Activated T-helper 2 cell treated with anti-CD3 and anti-CD28 coated beads, Interferon-gamma antibody, Interleukin-2, Interleukin-4, amounts not matched to agents 10 μg/mL and 5 μg/mL and 100 μg/mL, durations not matched to agents 14 hours and 24 hours and 36 hours (primary cell): Measurements from ENCODE around the gene AGAP1. TPM values are rescaled to one million over a fixed set of nuclear protein-coding genes. Genes with fewer than 3 reads are reported as not detected.
A peak's percentile ranks its signal among the peaks of the same experiment; 100 is the strongest.

Source experiments
- DNase-seq: peaks from one replicate; pipeline ENCODE4 v3.0.0; 2021; ENCODE audit warnings: low spot score
- H3K27ac Mint-ChIP-seq: one replicate; pipeline ENCODE4 v1.8.0; 2021; ENCODE audit warnings: mixed read lengths
- H3K27me3 Mint-ChIP-seq: one replicate; pipeline ENCODE4 v1.8.0; 2021; ENCODE audit warnings: low read depth, mixed read lengths
- H3K36me3 Mint-ChIP-seq: one replicate; pipeline ENCODE4 v1.8.0; 2021; ENCODE audit warnings: low read depth, mixed read lengths
- H3K4me1 Mint-ChIP-seq: one replicate; pipeline ENCODE4 v1.8.0; 2021; ENCODE audit warnings: low read depth, mixed read lengths
- H3K4me3 Mint-ChIP-seq: one replicate; pipeline ENCODE4 v1.8.0; 2021; ENCODE audit warnings: low read depth, mild to moderate bottlenecking, moderate library complexity, mixed read lengths
- H3K9me3 Mint-ChIP-seq: one replicate; pipeline ENCODE4 v1.8.0; 2021; ENCODE audit warnings: mixed read lengths
- intact Hi-C: fragments of 100-400 bp; cut with micrococcal nuclease; formaldehyde crosslinking; loops from one replicate; pipeline ENCODE4 v1.15.1; 2023
- total RNA-seq: library from RNA; stranded (reverse); gene quantifications from 2 replicates; pipeline ENCODE4 v1.2.3, GENCODE V29; 2022

AGAP1 gene
- total RNA-seq, 1 donor from 2014 or later, result 1.8 TPM

- no peaks in the 10 kb centered on the region for H3K9me3 Mint-ChIP-seq
- no peaks in the 10 kb centered on the region for H3K36me3 Mint-ChIP-seq
- H3K4me3 Mint-ChIP-seq, result no peak overlapping the region
- H3K27ac Mint-ChIP-seq, result peak overlapping the region; percentile 55
- H3K4me1 Mint-ChIP-seq, result no peaks in the 10 kb centered on the region
- DNase-seq, result no peak
- H3K27me3 Mint-ChIP-seq, result peaks cover 62% of the 10 kb centered on the region
- intact Hi-C loops, result loop anchor here (2.0 to 5.0 kb wide), 3 partner anchors 16 to 673 kb away; partner anchors contain the start of gene AGAP1
Observed at GRCh38 chr2:236164925-236165841, 671.3 kb downstream of the AGAP1 start.

- H3K9me3 Mint-ChIP-seq, result no peaks in the 10 kb centered on the region
- intact Hi-C loops, result loop anchor here (2.0 to 5.0 kb wide), 3 partner anchors 15 to 674 kb away; partner anchors contain the start of gene AGAP1
- no peak for DNase-seq
- no peaks in the 10 kb centered on the region for H3K4me1 Mint-ChIP-seq
- H3K27me3 Mint-ChIP-seq, result peaks cover 64% of the 10 kb centered on the region
- no peak overlapping the region for H3K4me3 Mint-ChIP-seq
- H3K27ac Mint-ChIP-seq, result no peak overlapping the region
- no peaks in the 10 kb centered on the region for H3K36me3 Mint-ChIP-seq
Observed at GRCh38 chr2:236165842-236166795, 672.3 kb downstream of the AGAP1 start.

- DNase-seq, result no peak
- no peak overlapping the region for H3K27ac Mint-ChIP-seq
- no peaks in the 10 kb centered on the region for H3K36me3 Mint-ChIP-seq
- intact Hi-C loops, result loop anchor here (5.0 kb wide), 2 partner anchors 500 to 675 kb away; partner anchors contain the start of gene AGAP1
- no peak overlapping the region for H3K4me3 Mint-ChIP-seq
- H3K9me3 Mint-ChIP-seq, result no peaks in the 10 kb centered on the region
- H3K27me3 Mint-ChIP-seq, result peaks cover 63% of the 10 kb centered on the region
- no peaks in the 10 kb centered on the region for H3K4me1 Mint-ChIP-seq
Observed at GRCh38 chr2:236166796-236167296, 673.0 kb downstream of the AGAP1 start.

GRCh38 chr2:236167297-236168109 is 673.7 kb downstream of the AGAP1 start:
- no peaks in the 10 kb centered on the region for H3K9me3 Mint-ChIP-seq
- DNase-seq, result no peak
- peaks cover 63% of the 10 kb centered on the region for H3K27me3 Mint-ChIP-seq
- no peaks in the 10 kb centered on the region for H3K4me1 Mint-ChIP-seq
- no peak overlapping the region for H3K27ac Mint-ChIP-seq
- H3K36me3 Mint-ChIP-seq, result no peaks in the 10 kb centered on the region
- H3K4me3 Mint-ChIP-seq, result no peak overlapping the region
- intact Hi-C loops, result loop anchor here (5.0 kb wide), 2 partner anchors 500 to 675 kb away; partner anchors contain the start of gene AGAP1

- Mint-ChIP-seq H3K9me3 (no peaks in the 10 kb centered on the region), H3K27me3 (peaks cover 62% of the 10 kb centered on the region), H3K4me1 (no peaks in the 10 kb centered on the region), H3K4me3 (no peak within 1 kb of the TSS), H3K36me3 (no peaks in the 10 kb centered on the region), H3K27ac (peak within 1 kb of the TSS; percentile 47)
- intact Hi-C loops, result loop anchor here (5.0 kb wide), 2 partner anchors 501 to 676 kb away; partner anchors contain the start of gene AGAP1
- no peak for DNase-seq
Observed at GRCh38 chr2:236168110-236169080, 674.6 kb downstream of the AGAP1 start, which contains the start of gene GBX2. Gene GBX2, minus strand, starts transcription at chr2:236168386. Its CDS starts 415 bp downstream, at chr2:236167971.

GRCh38 chr2:236169151-236169721 is 675.4 kb downstream of the AGAP1 start:
- no peak for DNase-seq
- intact Hi-C loops, result loop anchor here (5.0 kb wide), 2 partner anchors 502 to 677 kb away; partner anchors contain the start of gene AGAP1
- no peak overlapping the region for H3K4me3 Mint-ChIP-seq
- H3K27me3 Mint-ChIP-seq, result peaks cover 69% of the 10 kb centered on the region
- no peaks in the 10 kb centered on the region for H3K36me3 Mint-ChIP-seq
- no peaks in the 10 kb centered on the region for H3K4me1 Mint-ChIP-seq
- peak overlapping the region; percentile 47 for H3K27ac Mint-ChIP-seq
- no peaks in the 10 kb centered on the region for H3K9me3 Mint-ChIP-seq

- H3K9me3 Mint-ChIP-seq, result no peaks in the 10 kb centered on the region
- intact Hi-C loops, result loop anchor here (5.0 kb wide), 3 partner anchors 67 to 678 kb away; partner anchors contain the start of gene AGAP1
- peak overlapping the region; percentile 47 for H3K27ac Mint-ChIP-seq
- no peak for DNase-seq
- peaks cover 72% of the 10 kb centered on the region for H3K27me3 Mint-ChIP-seq
- H3K36me3 Mint-ChIP-seq, result no peaks in the 10 kb centered on the region
- no peak overlapping the region for H3K4me3 Mint-ChIP-seq
- no peaks in the 10 kb centered on the region for H3K4me1 Mint-ChIP-seq
Observed at GRCh38 chr2:236169741-236170589, 676.1 kb downstream of the AGAP1 start.

- Mint-ChIP-seq H3K36me3 (no peaks in the 10 kb centered on the region), H3K4me3 (no peak overlapping the region), H3K4me1 (no peaks in the 10 kb centered on the region), H3K27me3 (peaks cover 71% of the 10 kb centered on the region), H3K27ac (no peak overlapping the region), H3K9me3 (no peaks in the 10 kb centered on the region)
- intact Hi-C loops, result loop anchor here (5.0 kb wide), 1 partner anchor 67 kb away; no protein-coding TSS in a partner anchor
- DNase-seq, result no peak
Observed at GRCh38 chr2:236170590-236171165, 676.8 kb downstream of the AGAP1 start.

- intact Hi-C loops, result loop anchor here (5.0 kb wide), 1 partner anchor 66 kb away; no protein-coding TSS in a partner anchor
- no peak overlapping the region for H3K27ac Mint-ChIP-seq
- no peak overlapping the region for H3K4me3 Mint-ChIP-seq
- H3K36me3 Mint-ChIP-seq, result no peaks in the 10 kb centered on the region
- no peaks in the 10 kb centered on the region for H3K9me3 Mint-ChIP-seq
- DNase-seq, result no peak
- no peaks in the 10 kb centered on the region for H3K4me1 Mint-ChIP-seq
- H3K27me3 Mint-ChIP-seq, result peaks cover 71% of the 10 kb centered on the region
Observed at GRCh38 chr2:236171181-236171679, 677.4 kb downstream of the AGAP1 start.
